ENCODE measurements around the gene CCDC150.

DNA sequence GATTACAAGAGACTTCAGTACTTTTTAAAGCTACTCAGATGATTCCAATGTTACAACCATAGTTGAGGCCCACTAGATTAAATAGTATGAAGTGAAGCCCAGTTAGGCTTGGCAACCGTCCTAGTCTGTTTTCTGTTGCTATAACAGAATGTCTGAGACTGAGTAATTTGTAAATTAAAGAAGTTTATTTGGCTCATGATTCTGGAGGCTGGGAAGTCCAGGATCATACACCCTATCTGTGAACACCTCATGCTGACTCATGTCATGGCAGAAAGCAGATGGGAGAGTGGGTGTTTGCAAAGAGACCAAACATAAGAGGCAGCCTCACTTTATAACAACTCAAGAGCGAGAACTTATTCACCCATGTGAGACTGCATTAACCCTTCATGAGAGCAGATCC is 63.1 kb downstream of the CCDC150 start:
- no peak for TF ChIP-seq FOXP2 (optimal IDR thresholded peaks at IDR 0.05; ENCODE audit: borderline replicate concordance, extremely low read depth, extremely low read length, insufficient read depth)
- TF ChIP-seq TAF1 (IDR thresholded peaks at IDR 0.05; ENCODE audit: borderline replicate concordance, insufficient read depth, low read length), result no peak

All from PFSK-1 (cell line).